ENCODE measurements around the gene SKAP1. TPM values are rescaled to one million over a fixed set of nuclear protein-coding genes. Genes with fewer than 3 reads are reported as not detected.
A peak's percentile ranks its signal among the peaks of the same experiment; 100 is the strongest.
"Not testable (repeated sequence)": the region's sequence is repeated elsewhere in the genome, so short reads cannot be mapped to it uniquely, and the experiment has no call there.

The SKAP1 gene
- total RNA-seq, 2 experiments from 2014 or later = 1.2 TPM; not detected in 1

DNA sequence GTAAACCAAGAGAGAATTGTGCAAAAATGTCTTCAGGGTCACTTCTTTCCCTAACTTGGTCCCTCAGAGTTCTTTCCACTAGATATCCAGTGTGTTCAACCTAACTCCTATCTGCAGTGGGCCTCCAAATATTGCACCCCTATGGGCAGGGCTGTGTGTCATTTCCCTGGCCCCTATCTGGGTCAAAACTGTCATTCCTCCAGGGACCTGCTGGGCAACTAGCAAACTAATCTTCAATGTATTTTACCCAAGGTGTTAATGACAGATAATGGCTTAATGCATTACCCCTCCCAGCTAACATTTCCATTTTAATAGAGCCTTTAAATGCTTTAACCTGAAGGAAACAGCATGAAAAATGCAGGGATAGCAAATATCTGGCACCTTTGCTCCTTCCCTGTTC is 25.8 kb upstream of the SKAP1 start:
- Histone ChIP-seq H2AFZ (ENCODE audit: low read length) (no peak overlapping the region), H3K4me1 (ENCODE audit: insufficient read depth, low read length, poor library complexity, severe bottlenecking) (peaks cover 75% of the 10 kb centered on the region), H3K36me3 (ENCODE audit: insufficient read depth, low read length) (peaks cover 7% of the 10 kb centered on the region; the same call in 1 of the 2 replicates), H3K79me2 (ENCODE audit: insufficient read depth, low read depth, low read length) (no peaks in the 10 kb centered on the region), H4K20me1 (ENCODE audit: insufficient read depth, low read length) (no peaks in the 10 kb centered on the region), H3K27ac (ENCODE audit: low read depth, low read length, poor library complexity, severe bottlenecking) (no peak overlapping the region), H3K4me3 (ENCODE audit: low read depth, low read length, poor library complexity, severe bottlenecking) (no peak overlapping the region), H3K9me3 (ENCODE audit: low read length) (peaks cover 8% of the 10 kb centered on the region; the same call in 1 of the 2 replicates), H3K9me2 (ENCODE audit: insufficient read depth, low read length) (no peaks in the 10 kb centered on the region), H3K4me2 (ENCODE audit: low read length) (no peak overlapping the region)
- no TSS peak for BruUV-seq (replicated peaks)
- ChIA-PET CTCF (ENCODE audit: unreplicated experiment) (interaction anchor here (1.0 kb wide), 1 partner anchor 84 kb away, joined by 3 read pairs; no protein-coding TSS in a partner anchor), POLR2A (no interaction called here)
- intact Hi-C loops (cut with micrococcal nuclease; ENCODE audit: unreplicated experiment) = no loop called here
- no peak for TF ChIP-seq EZH2phosphoT487 (IDR thresholded peaks at IDR 0.05; ENCODE audit: borderline replicate concordance, low read depth, low read length)
- TF ChIP-seq, protein P1, sequence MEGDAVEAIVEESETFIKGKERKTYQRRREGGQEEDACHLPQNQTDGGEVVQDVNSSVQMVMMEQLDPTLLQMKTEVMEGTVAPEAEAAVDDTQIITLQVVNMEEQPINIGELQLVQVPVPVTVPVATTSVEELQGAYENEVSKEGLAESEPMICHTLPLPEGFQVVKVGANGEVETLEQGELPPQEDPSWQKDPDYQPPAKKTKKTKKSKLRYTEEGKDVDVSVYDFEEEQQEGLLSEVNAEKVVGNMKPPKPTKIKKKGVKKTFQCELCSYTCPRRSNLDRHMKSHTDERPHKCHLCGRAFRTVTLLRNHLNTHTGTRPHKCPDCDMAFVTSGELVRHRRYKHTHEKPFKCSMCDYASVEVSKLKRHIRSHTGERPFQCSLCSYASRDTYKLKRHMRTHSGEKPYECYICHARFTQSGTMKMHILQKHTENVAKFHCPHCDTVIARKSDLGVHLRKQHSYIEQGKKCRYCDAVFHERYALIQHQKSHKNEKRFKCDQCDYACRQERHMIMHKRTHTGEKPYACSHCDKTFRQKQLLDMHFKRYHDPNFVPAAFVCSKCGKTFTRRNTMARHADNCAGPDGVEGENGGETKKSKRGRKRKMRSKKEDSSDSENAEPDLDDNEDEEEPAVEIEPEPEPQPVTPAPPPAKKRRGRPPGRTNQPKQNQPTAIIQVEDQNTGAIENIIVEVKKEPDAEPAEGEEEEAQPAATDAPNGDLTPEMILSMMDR (conservative IDR thresholded peaks at IDR 0.05; ENCODE audit: low read length) = no peak
- DNase-seq (ENCODE audit: low spot score) = no peak

DNA sequence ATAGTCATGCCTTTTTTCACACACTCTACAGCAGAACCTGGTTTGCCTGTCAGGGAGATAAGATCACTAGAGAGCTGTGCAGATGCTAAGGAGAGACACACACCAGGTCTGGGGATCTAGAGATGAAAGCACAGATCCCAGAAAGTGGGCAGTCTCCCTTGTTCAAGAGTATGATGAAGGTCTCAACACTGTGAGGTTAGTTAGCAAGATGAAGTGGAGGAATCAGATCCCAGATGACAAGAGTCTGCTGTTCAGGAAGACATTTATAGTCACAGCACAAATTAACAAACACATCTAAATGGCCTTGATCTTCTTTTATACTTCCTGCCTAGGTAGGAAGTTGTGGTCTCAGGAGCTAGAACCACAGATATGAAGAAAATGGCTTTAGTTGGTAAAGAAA is 23.4 kb upstream of the SKAP1 start:
- Histone ChIP-seq H3K4me1 (ENCODE audit: insufficient read depth, low read length, poor library complexity, severe bottlenecking) (peaks cover 70% of the 10 kb centered on the region), H3K36me3 (ENCODE audit: insufficient read depth, low read length) (peaks cover 7% of the 10 kb centered on the region; the same call in 1 of the 2 replicates), H4K20me1 (ENCODE audit: insufficient read depth, low read length) (no peaks in the 10 kb centered on the region), H3K9me3 (ENCODE audit: low read length) (peaks cover 8% of the 10 kb centered on the region; the same call in 1 of the 2 replicates), H3K4me2 (ENCODE audit: low read length) (peak overlapping the region; percentile 81), H2AFZ (ENCODE audit: low read length) (peak overlapping the region; percentile 73; the same call in 1 of the 2 replicates), H3K4me3 (ENCODE audit: low read depth, low read length, poor library complexity, severe bottlenecking) (peak overlapping the region; percentile 39), H3K9me2 (ENCODE audit: insufficient read depth, low read length) (no peaks in the 10 kb centered on the region), H3K79me2 (ENCODE audit: insufficient read depth, low read depth, low read length) (no peaks in the 10 kb centered on the region), H3K27ac (ENCODE audit: low read depth, low read length, poor library complexity, severe bottlenecking) (peak overlapping the region; percentile 89)
- CTCF ChIA-PET (ENCODE audit: unreplicated experiment) = no interaction called here
- peak; percentile 79 for DNase-seq (ENCODE audit: low spot score)
- intact Hi-C loops (cut with micrococcal nuclease; ENCODE audit: unreplicated experiment) = no loop called here
- BruUV-seq (replicated peaks) = no TSS peak
- no peak for TF ChIP-seq EZH2phosphoT487 (IDR thresholded peaks at IDR 0.05; ENCODE audit: borderline replicate concordance, low read depth, low read length)
- TF ChIP-seq, protein P1 (conservative IDR thresholded peaks at IDR 0.05; ENCODE audit: low read length) = no peak
- POLR2A ChIA-PET = interaction anchor here (0.6 to 4.5 kb wide), 6 partner anchors 9 to 417 kb away, joined by 3 to 37 read pairs (median 4); no protein-coding TSS in a partner anchor

DNA sequence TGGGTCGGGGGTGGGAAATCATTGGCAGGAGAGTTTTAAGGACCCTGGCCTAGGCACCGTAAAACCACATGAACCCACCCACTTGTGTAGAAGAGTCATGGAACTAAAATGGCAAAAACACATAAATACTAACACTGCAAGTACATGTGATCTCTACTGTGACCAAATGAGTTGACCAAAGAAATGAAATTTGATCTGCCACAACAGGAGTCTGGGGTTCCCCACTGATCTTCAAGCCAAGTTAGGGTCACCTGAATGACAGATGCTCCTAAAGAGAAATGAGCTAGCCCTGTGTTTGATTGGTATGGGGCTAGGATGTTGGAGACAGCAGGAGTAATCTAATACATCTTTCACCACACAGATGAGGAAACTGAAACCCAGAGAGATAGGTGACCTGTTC is 21.5 kb upstream of the SKAP1 start:
- Histone ChIP-seq H3K4me3 (ENCODE audit: low read depth, low read length, poor library complexity, severe bottlenecking) (no peak overlapping the region), H3K79me2 (ENCODE audit: insufficient read depth, low read depth, low read length) (no peaks in the 10 kb centered on the region), H2AFZ (ENCODE audit: low read length) (no peak overlapping the region), H3K4me1 (ENCODE audit: insufficient read depth, low read length, poor library complexity, severe bottlenecking) (peaks cover 52% of the 10 kb centered on the region), H3K9me2 (ENCODE audit: insufficient read depth, low read length) (no peaks in the 10 kb centered on the region), H3K4me2 (ENCODE audit: low read length) (no peak overlapping the region), H4K20me1 (ENCODE audit: insufficient read depth, low read length) (no peaks in the 10 kb centered on the region), H3K36me3 (ENCODE audit: insufficient read depth, low read length) (peaks cover 7% of the 10 kb centered on the region; the same call in 1 of the 2 replicates), H3K27ac (ENCODE audit: low read depth, low read length, poor library complexity, severe bottlenecking) (no peak overlapping the region), H3K9me3 (ENCODE audit: low read length) (peaks cover 8% of the 10 kb centered on the region; the same call in 1 of the 2 replicates)
- no peak for DNase-seq (ENCODE audit: low spot score)
- no peak for TF ChIP-seq EZH2phosphoT487 (IDR thresholded peaks at IDR 0.05; ENCODE audit: borderline replicate concordance, low read depth, low read length)
- TF ChIP-seq, protein P1 (conservative IDR thresholded peaks at IDR 0.05; ENCODE audit: low read length) = no peak
- intact Hi-C loops (cut with micrococcal nuclease; ENCODE audit: unreplicated experiment) = no loop called here
- POLR2A ChIA-PET = interaction anchor here (1.2 to 4.5 kb wide), 4 partner anchors 10 to 136 kb away, joined by 4 to 37 read pairs (median 6); no protein-coding TSS in a partner anchor
- no TSS peak for BruUV-seq (replicated peaks)
- CTCF ChIA-PET (ENCODE audit: unreplicated experiment) = interaction anchor here (1.3 kb wide), 1 partner anchor 9 kb away, joined by 4 read pairs; no protein-coding TSS in a partner anchor

DNA sequence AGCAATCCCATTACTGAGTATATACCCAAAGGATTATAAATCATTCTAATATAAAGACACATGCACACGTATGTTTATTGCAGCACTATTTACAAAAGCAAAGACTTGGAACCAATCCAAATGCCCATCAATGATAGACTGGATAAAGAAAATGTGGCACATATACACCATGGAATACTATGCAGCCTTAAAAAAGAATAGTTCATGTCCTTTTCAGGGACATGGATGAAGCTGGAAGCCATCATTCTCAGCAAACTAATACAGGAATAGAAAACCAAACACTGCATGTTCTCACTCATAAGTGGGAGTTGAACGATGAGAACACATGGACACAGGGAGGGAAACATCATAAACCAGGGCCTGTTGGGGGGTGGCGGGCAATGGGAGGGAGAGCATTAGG is 19.3 kb upstream of the SKAP1 start:
- peaks cover 60% of the 10 kb centered on the region for H3K4me1 ChIP-seq (ENCODE audit: insufficient read depth, low read length, poor library complexity, severe bottlenecking)
- H3K4me2 ChIP-seq (ENCODE audit: low read length); H3K4me3 ChIP-seq (ENCODE audit: low read depth, low read length, poor library complexity, severe bottlenecking); H4K20me1 ChIP-seq (ENCODE audit: insufficient read depth, low read length); POLR2A ChIA-PET; intact Hi-C loops (cut with micrococcal nuclease; ENCODE audit: unreplicated experiment); H2AFZ ChIP-seq (ENCODE audit: low read length); H3K9me2 ChIP-seq (ENCODE audit: insufficient read depth, low read length); H3K9me3 ChIP-seq (ENCODE audit: low read length); H3K36me3 ChIP-seq (ENCODE audit: insufficient read depth, low read length); BruUV-seq (replicated peaks); H3K79me2 ChIP-seq (ENCODE audit: insufficient read depth, low read depth, low read length); CTCF ChIA-PET (ENCODE audit: unreplicated experiment); H3K27ac ChIP-seq (ENCODE audit: low read depth, low read length, poor library complexity, severe bottlenecking); DNase-seq (ENCODE audit: low spot score): not testable (repeated sequence)

Data from OCI-LY7 (cell line).